BJ (cell line): ENCODE results near the gene SLIT3. TPM values are rescaled to one million over a fixed set of nuclear protein-coding genes. Genes with fewer than 3 reads are reported as not detected.

Experiments used
- CTCF ChIA-PET: fragments of 350-600 bp; formaldehyde crosslinking; extraction: SDS; loops from one replicate; lab custom pipeline; 2021; ENCODE audit warnings: antibody characterized with exemption, inconsistent platforms; lab: Yijun Ruan, JAX
- POLR2A ChIA-PET: fragments of 300-600 bp; sonication (Branson Sonifier 250); formaldehyde crosslinking; extraction: SDS; loops from one replicate; lab custom pipeline; 2021; ENCODE audit warnings: antibody characterized with exemption; lab: Charles Lee
- DNase-seq: peaks from one replicate; pipeline ENCODE4 v3.0.0-alpha.2; 2011; ENCODE audit warnings: low read depth
- H3K27me3 ChIP-seq: 2 replicates; pipeline ENCODE4 v1.6.0; 2011; ENCODE audit warnings: low read length; ENCODE audit not compliant: control insufficient read depth, insufficient read depth
- H3K36me3 ChIP-seq: 2 replicates; pipeline ENCODE4 v1.5.1; 2011; ENCODE audit warnings: low read length; ENCODE audit not compliant: control insufficient read depth, insufficient read depth
- H3K4me3 ChIP-seq: 2 replicates; pipeline ENCODE4 v1.5.1; 2011; ENCODE audit warnings: low read depth, mild to moderate bottlenecking, control low read depth, low read length
- polyA plus RNA-seq: library from polyadenylated mRNA; depleted of rRNA; stranded (reverse); fragments of >200 nt; gene quantifications from 2 replicates; pipeline ENCODE4 v1.2.3, GENCODE V29; 2011
- TF ChIP-seq, protein P1 (sequence below): IDR thresholded peaks from 2 replicates; pipeline ENCODE4 v1.5.1; 2011; ENCODE audit warnings: low read depth, mild to moderate bottlenecking, control low read depth, inconsistent platforms, low read length, moderate library complexity; ENCODE audit not compliant: insufficient read depth

The SLIT3 gene
- polyA plus RNA-seq, 1 experiment: 26.8 TPM

DNA sequence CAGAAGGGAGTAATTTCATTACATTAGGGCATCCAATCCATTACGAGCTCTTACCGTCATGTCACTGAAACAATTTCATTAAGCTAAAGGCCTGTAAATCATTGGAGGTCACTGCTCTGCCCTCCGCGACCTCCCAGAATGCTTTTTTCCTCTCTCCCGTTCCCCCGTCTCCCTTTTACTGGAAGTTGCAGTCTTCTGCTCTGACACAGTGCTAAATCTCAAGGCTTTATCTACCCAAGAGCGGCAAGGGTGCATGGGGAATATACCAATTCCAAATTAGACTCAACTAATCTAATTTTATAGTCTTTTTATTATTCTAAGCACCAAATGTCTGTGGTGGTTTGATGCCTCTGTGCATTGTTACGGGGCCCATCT lies 456.0 kb downstream of the SLIT3 start:
- DNase-seq: no peak
- H3K4me3 ChIP-seq: no peak overlapping the region
- TF ChIP-seq, protein P1, sequence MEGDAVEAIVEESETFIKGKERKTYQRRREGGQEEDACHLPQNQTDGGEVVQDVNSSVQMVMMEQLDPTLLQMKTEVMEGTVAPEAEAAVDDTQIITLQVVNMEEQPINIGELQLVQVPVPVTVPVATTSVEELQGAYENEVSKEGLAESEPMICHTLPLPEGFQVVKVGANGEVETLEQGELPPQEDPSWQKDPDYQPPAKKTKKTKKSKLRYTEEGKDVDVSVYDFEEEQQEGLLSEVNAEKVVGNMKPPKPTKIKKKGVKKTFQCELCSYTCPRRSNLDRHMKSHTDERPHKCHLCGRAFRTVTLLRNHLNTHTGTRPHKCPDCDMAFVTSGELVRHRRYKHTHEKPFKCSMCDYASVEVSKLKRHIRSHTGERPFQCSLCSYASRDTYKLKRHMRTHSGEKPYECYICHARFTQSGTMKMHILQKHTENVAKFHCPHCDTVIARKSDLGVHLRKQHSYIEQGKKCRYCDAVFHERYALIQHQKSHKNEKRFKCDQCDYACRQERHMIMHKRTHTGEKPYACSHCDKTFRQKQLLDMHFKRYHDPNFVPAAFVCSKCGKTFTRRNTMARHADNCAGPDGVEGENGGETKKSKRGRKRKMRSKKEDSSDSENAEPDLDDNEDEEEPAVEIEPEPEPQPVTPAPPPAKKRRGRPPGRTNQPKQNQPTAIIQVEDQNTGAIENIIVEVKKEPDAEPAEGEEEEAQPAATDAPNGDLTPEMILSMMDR: no peak
- CTCF ChIA-PET: no interaction called here
- H3K27me3 ChIP-seq: peaks cover 2% of the 10 kb centered on the region; the same call in 1 of the 2 replicates
- POLR2A ChIA-PET: no interaction called here
- no peaks in the 10 kb centered on the region for H3K36me3 ChIP-seq

DNA sequence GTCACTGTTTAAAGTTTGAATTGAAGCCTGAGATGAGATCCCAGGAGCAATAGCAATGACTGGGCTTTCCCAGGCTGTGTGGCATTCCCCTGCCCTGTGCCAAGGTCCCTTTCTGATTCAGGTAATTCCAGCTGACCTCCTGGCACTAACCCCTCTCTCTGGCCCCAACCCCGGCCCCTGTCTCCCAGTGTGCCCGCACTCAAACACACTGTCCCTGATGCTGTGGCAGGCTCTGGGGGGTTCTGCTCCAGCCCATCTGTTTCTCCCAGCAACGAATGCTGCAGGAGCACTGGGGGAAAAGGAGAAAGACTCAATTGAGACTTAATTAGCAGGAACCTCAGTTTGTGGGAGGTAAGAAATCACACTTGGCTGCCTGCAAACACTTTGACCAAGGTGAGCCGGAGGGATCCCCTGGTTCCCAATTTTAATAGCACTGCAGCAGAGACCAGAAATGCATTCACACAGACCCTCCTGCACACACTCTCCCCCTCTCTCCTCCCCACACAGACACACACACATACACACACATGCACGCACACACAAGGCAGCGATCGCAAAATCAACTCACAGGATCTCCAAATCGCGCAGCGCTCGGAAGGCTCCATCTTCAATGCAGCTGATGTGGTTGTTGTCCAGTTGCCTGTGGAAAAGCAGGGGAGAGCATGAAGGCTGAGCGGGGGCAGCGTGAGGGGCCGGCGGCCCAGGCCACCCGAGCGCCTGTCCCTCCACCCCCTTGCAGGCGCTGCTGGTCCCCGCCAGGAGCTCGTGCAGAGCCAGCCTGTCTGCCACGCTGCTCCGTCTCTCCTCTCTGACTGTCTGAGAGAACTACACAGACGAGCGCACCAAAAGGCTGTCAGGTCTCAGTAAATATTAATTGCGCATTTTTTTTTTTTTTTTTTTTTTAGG lies 456.7 kb downstream of the SLIT3 start:
- TF ChIP-seq, protein P1: no peak
- peaks cover 2% of the 10 kb centered on the region; the same call in 1 of the 2 replicates for H3K27me3 ChIP-seq
- POLR2A ChIA-PET: interaction anchor here (0.6 kb wide), 1 partner anchor 17 kb away, joined by 8 read pairs; no protein-coding TSS in a partner anchor
- no peaks in the 10 kb centered on the region for H3K36me3 ChIP-seq
- CTCF ChIA-PET: no interaction called here
- H3K4me3 ChIP-seq: no peak overlapping the region
- no peak for DNase-seq

DNA sequence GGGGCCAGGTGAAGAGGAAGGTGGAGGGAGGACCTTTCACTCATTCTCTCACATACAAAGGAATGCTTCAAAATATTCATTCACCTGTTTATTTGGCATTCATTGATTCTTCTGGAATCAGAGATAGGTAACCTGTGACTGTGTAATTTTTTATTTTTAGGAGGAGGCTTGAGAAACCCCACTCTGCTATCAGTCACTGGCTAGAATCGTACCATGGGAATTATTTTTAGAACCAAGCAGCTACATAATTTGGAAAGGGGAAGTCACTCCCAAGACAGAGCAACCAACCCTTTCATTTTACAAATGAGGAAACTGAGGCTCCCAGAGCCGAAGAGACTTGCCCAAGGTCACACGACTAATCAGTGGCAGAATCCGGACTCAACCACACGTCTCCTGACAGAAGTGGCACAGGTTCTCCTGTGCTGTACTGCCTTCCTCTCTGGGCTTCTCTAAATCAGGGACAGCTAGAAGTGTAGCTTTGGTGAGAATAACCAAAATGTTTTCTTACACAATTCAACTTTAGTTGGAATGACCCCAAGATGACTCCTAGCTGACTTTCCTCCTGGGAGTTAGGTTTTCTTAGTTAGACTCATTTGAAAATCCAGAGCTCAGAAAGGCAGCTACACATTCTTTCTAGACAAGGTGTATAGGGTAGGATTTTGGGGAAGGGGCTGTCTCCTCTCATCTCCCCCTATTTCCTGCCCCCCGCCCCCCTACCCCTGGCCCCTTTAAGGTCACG lies 457.5 kb downstream of the SLIT3 start:
- CTCF ChIA-PET: no interaction called here
- POLR2A ChIA-PET: no interaction called here
- Histone ChIP-seq H3K4me3 (no peak overlapping the region), H3K27me3 (no peaks in the 10 kb centered on the region; the same call in 1 of the 2 replicates), H3K36me3 (no peaks in the 10 kb centered on the region)
- no peak for DNase-seq
- TF ChIP-seq, protein P1: no peak

DNA sequence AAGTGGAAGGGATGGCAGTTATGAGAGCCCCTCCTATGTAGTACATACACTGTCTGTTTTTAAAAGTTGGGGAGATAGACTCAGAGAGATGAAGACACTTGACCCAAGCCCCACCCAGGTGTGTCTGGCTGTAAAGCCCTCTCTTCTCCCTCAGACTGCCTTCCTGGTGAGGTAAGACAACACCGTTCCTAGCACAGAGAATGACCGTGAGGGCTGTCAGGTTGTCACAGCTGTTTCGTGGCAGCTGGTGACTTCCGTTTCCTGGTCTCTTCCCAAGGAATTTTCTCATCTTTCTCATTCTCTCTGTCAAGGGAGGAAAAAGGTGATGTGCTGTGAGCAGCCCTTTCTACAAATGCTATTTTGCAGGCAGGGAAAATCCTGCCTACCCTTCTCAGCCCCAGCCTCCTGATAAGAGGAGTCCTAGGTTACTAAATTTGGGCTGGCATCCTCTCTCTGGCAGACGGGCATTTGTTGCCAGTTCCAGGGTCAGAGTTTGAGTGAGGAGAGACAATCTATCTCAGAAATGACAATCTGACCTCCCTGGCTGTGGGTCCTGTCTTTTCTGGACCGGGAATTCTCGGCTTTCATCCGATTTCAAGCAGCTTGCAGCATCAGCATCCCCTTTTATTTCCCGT lies 458.3 kb downstream of the SLIT3 start:
- POLR2A ChIA-PET: interaction anchor here (0.6 kb wide), 1 partner anchor 200 kb away, joined by 3 read pairs; no protein-coding TSS in a partner anchor
- Histone ChIP-seq H3K27me3 (no peaks in the 10 kb centered on the region; the same call in 1 of the 2 replicates), H3K36me3 (no peaks in the 10 kb centered on the region)

More for the DNA sequence above, 458.3 kb downstream of the SLIT3 start:
- CTCF ChIA-PET: no interaction called here
- no peak overlapping the region for H3K4me3 ChIP-seq
- TF ChIP-seq, protein P1: no peak
- DNase-seq: no peak
